IMR-90 (cell line): Measurements from ENCODE around the gene SLC44A1. TPM values are rescaled to one million over a fixed set of nuclear protein-coding genes. Genes with fewer than 3 reads are reported as not detected.

Experiments
- ATAC-seq: fragments of 200-7000 bp; cut with Tn5 transposase; 2 replicates; pipeline ENCODE4 v1.9.1; 2020; ENCODE audit warnings: low read depth, mild to moderate bottlenecking, moderate library complexity
- BruUV-seq: library from RNA; stranded (reverse); fragments of 400-500 nt; replicated peaks from 2 replicates; lab custom pipeline; 2021; lab: Mats Ljungman, UMichigan
- CTCF ChIA-PET: fragments of 300-600 bp; formaldehyde crosslinking; extraction: SDS; loops from one replicate; lab custom pipeline; 2021; ENCODE audit warnings: antibody characterized with exemption; lab: Yijun Ruan, JAX
- POLR2A ChIA-PET: fragments of 300-600 bp; sonication (Branson Sonifier 250); formaldehyde crosslinking; loops from one replicate; lab custom pipeline; 2022; ENCODE audit warnings: antibody characterized with exemption; ENCODE audit not compliant: unreplicated experiment; lab: Charles Lee
- DNase-seq: peaks from one replicate; pipeline ENCODE4 v3.0.0; 2013
- H2AFZ ChIP-seq: replicated peaks from 2 replicates; pipeline ENCODE3; 2013; ENCODE audit warnings: low read length, mild to moderate bottlenecking; ENCODE audit not compliant: poor library complexity
- H2AK5ac ChIP-seq: 2 replicates; pipeline ENCODE4 v1.6.1; 2013; ENCODE audit warnings: low read depth, low read length, inconsistent platforms
- H2AK9ac ChIP-seq: replicated peaks from 2 replicates; pipeline ENCODE3; 2013; ENCODE audit warnings: mild to moderate bottlenecking, low read depth, low read length, moderate library complexity; ENCODE audit not compliant: poor library complexity
- H2BK120ac ChIP-seq: 2 replicates; pipeline ENCODE4 v1.6.1; 2013; ENCODE audit warnings: low read depth, low read length, inconsistent platforms
- H2BK15ac ChIP-seq: 3 replicates; pipeline ENCODE4 v1.6.1; 2013; ENCODE audit warnings: low read depth, low read length, inconsistent platforms
- H2BK20ac ChIP-seq: 2 replicates; pipeline ENCODE4 v1.6.1; 2013; ENCODE audit warnings: low read depth, mild to moderate bottlenecking, inconsistent platforms, low read length, moderate library complexity
- H2BK5ac ChIP-seq: 2 replicates; pipeline ENCODE4 v1.6.1; 2013; ENCODE audit warnings: mild to moderate bottlenecking, low read depth, low read length, inconsistent platforms; ENCODE audit not compliant: poor library complexity, severe bottlenecking
- H3K14ac ChIP-seq: replicated peaks from 2 replicates; pipeline ENCODE4 v1.6.1; 2013; ENCODE audit warnings: low read depth, low read length, inconsistent platforms
- H3K18ac ChIP-seq: 2 replicates; pipeline ENCODE4 v1.6.1; 2013; ENCODE audit warnings: low read depth, low read length, control low read depth
- H3K23ac ChIP-seq: 2 replicates; pipeline ENCODE4 v1.6.1; 2013; ENCODE audit warnings: low read depth, low read length, inconsistent platforms
- H3K27ac ChIP-seq: 2 replicates; pipeline ENCODE4 v1.5.1; 2013; ENCODE audit warnings: mild to moderate bottlenecking, control low read depth, low read length; ENCODE audit not compliant: insufficient read depth
- H3K27me3 ChIP-seq: 2 replicates; pipeline ENCODE4 v1.6.1; 2013; ENCODE audit warnings: low read length; ENCODE audit not compliant: control insufficient read depth, insufficient read depth
- H3K36me3 ChIP-seq: 2 replicates; pipeline ENCODE4 v1.6.1; 2013; ENCODE audit warnings: low read length, mixed read lengths; ENCODE audit not compliant: control insufficient read depth, insufficient read depth
- H3K4ac ChIP-seq: 2 replicates; pipeline ENCODE4 v1.6.1; 2013; ENCODE audit warnings: low read depth, low read length, inconsistent platforms
- H3K4me1 ChIP-seq: 2 replicates; pipeline ENCODE4 v1.6.1; 2013; ENCODE audit warnings: low read length, mixed read lengths; ENCODE audit not compliant: control insufficient read depth, insufficient read depth
- H3K4me2 ChIP-seq: 2 replicates; pipeline ENCODE4 v1.6.1; 2013; ENCODE audit warnings: low read depth, mild to moderate bottlenecking, control low read depth, low read length, moderate library complexity
- H3K4me3 ChIP-seq: 2 replicates; pipeline ENCODE4 v1.5.1; 2013; ENCODE audit warnings: low read depth, mild to moderate bottlenecking, control low read depth, low read length, moderate library complexity; ENCODE audit not compliant: insufficient read depth
- H3K56ac ChIP-seq: 2 replicates; pipeline ENCODE4 v1.6.1; 2013; ENCODE audit warnings: low read length, inconsistent platforms; ENCODE audit not compliant: insufficient read depth; ENCODE audit errors: extremely low read depth
- H3K79me1 ChIP-seq, 2 experiments: 2 replicates each; pipeline ENCODE4 v1.6.1; 2013; ENCODE audit warnings: low read length in 2 of 2, inconsistent platforms in 1 of 2, low read depth in 1 of 2
- H3K9ac ChIP-seq: 2 replicates; pipeline ENCODE4 v1.6.1; 2013; ENCODE audit warnings: low read depth, low read length, control low read depth
- H3K9me1 ChIP-seq: 2 replicates; pipeline ENCODE4 v1.6.1; 2013; ENCODE audit warnings: low read length, inconsistent platforms; ENCODE audit not compliant: insufficient read depth
- H3K9me3 ChIP-seq: 2 replicates; pipeline ENCODE4 v1.6.1; 2013; ENCODE audit warnings: low read length; ENCODE audit not compliant: control insufficient read depth, insufficient read depth
- H4K20me1 ChIP-seq: 2 replicates; pipeline ENCODE4 v1.6.1; 2013; ENCODE audit warnings: low read length, inconsistent platforms; ENCODE audit not compliant: insufficient read depth
- H4K5ac ChIP-seq: 2 replicates; pipeline ENCODE4 v1.6.1; 2013; ENCODE audit warnings: mild to moderate bottlenecking, low read depth, low read length, control low read depth
- H4K8ac ChIP-seq, 2 experiments: 2 replicates each; pipeline ENCODE4 v1.6.1; 2013; ENCODE audit warnings: low read depth in 2 of 2, low read length in 2 of 2, control low read depth in 1 of 2, inconsistent platforms in 1 of 2
- H4K91ac ChIP-seq: 2 replicates; pipeline ENCODE4 v1.6.1; 2013; ENCODE audit warnings: low read depth, low read length, inconsistent platforms; ENCODE audit not compliant: insufficient read depth
- BHLHE40 ChIP-seq: fragments of 150-350 bp; IDR thresholded peaks from 2 replicates; pipeline ENCODE4 v1.6.1; 2016; ENCODE audit warnings: mild to moderate bottlenecking, low read depth, low read length
- CTCF ChIP-seq: conservative IDR thresholded peaks from 2 replicates; pipeline ENCODE4 v1.5.1; 2012; ENCODE audit warnings: mild to moderate bottlenecking, low read depth, low read length, improper control_type of control experiment
- ELK1 ChIP-seq: fragments of 150-350 bp; IDR thresholded peaks from 2 replicates; pipeline ENCODE4 v1.6.1; 2016; ENCODE audit warnings: low read depth, mild to moderate bottlenecking, low read length, moderate library complexity, borderline replicate concordance
- FOS ChIP-seq: fragments of 150-350 bp; IDR thresholded peaks from 2 replicates; pipeline ENCODE4 v1.6.1; 2016; ENCODE audit warnings: low read depth, low read length
- MAZ ChIP-seq: IDR thresholded peaks from 2 replicates; pipeline ENCODE4 v1.6.1; 2012; ENCODE audit warnings: low read depth, mild to moderate bottlenecking, low read length, improper control_type of control experiment, moderate library complexity, borderline replicate concordance
- MXI1 ChIP-seq: IDR thresholded peaks from 2 replicates; pipeline ENCODE4 v1.6.1; 2012; ENCODE audit warnings: low read depth, mild to moderate bottlenecking, low read length, moderate library complexity, borderline replicate concordance
- NFE2L2 ChIP-seq: fragments of 150-350 bp; IDR thresholded peaks from 2 replicates; pipeline ENCODE4 v1.6.1; 2016; ENCODE audit warnings: low read depth, mild to moderate bottlenecking, low read length
- POLR2A ChIP-seq: IDR thresholded peaks from 2 replicates; pipeline ENCODE4 v1.6.1; 2012; ENCODE audit warnings: mild to moderate bottlenecking, low read depth, low read length
- RAD21 ChIP-seq: IDR thresholded peaks from 2 replicates; pipeline ENCODE4 v1.6.1; 2012; ENCODE audit warnings: low read length, improper control_type of control experiment
- RCOR1 ChIP-seq: IDR thresholded peaks from 2 replicates; pipeline ENCODE4 v1.6.1; 2012; ENCODE audit warnings: mild to moderate bottlenecking, low read length, improper control_type of control experiment; ENCODE audit not compliant: insufficient replicate concordance
- RFX5 ChIP-seq: IDR thresholded peaks from 2 replicates; pipeline ENCODE4 v1.8.0; 2012; ENCODE audit warnings: low read depth, mild to moderate bottlenecking, low read length, moderate library complexity
- USF2 ChIP-seq: fragments of 150-350 bp; IDR thresholded peaks from 2 replicates; pipeline ENCODE4 v1.6.1; 2017; ENCODE audit warnings: mild to moderate bottlenecking, antibody characterized with exemption, low read length, low read depth
- WGBS, 2 experiments: methylation state at CpG; one replicate each; pipeline versions ENCODE4 v1.1.5 to v1.1.7; 2013; ENCODE audit warnings: missing lambda C conversion rate in 2 of 2; ENCODE audit not compliant: insufficient read length in 1 of 2; ENCODE audit errors: extremely low coverage in 2 of 2; 5-methylcytosine and 5-hydroxymethylcytosine counted together
- dilution Hi-C: fragments of 300-500 bp; cut with HindIII; formaldehyde crosslinking; loops from one replicate; pipeline ENCODE4 v1.14.3; 2018; ENCODE audit warnings: low sequenced_read_pairs; ENCODE audit not compliant: unreplicated experiment
- in situ Hi-C: fragments of 300-500 bp; cut with MboI; formaldehyde crosslinking; loops from 3 replicates; pipeline ENCODE4 v1.14.3; 2019; ENCODE audit warnings: low sequenced_read_pairs, inconsistent platforms, mixed read lengths
- intact Hi-C: fragments of 100-400 bp; cut with micrococcal nuclease; formaldehyde crosslinking; loops from 2 replicates; pipeline ENCODE4 v1.10.0; 2022
- polyA plus RNA-seq, 3 experiments: library from polyadenylated mRNA; depleted of rRNA; stranded (reverse); fragments of >200 nt; gene quantifications; 2 replicates each; pipeline ENCODE4 v1.2.3, GENCODE V29; 2012; ENCODE audit warnings: low replicate concordance in 1 of 3
- total RNA-seq: library from RNA; depleted of rRNA; stranded (reverse); fragments of >200 nt; gene quantifications from 2 replicates; pipeline ENCODE4 v1.2.3, GENCODE V29; 2012

The SLC44A1 gene
- total and polyA plus RNA-seq, 2 of the 4 experiments (the other 2 are of a cell fraction): 5.2 to 21.7 TPM

- Histone ChIP-seq H2AK9ac (no peak overlapping the region), H2AK5ac (no peak overlapping the region), H2BK15ac (no peak overlapping the region), H4K91ac (no peak overlapping the region), H3K27me3 (no peaks in the 10 kb centered on the region), H4K20me1 (no peaks in the 10 kb centered on the region), H4K5ac (no peak overlapping the region), H3K56ac (no peak overlapping the region), H2BK5ac (no peak overlapping the region), H3K4me3 (no peak overlapping the region), H3K9ac (no peak overlapping the region), H3K4me1 (0 out of 2 replicates have a peak, but pooled peaks cover 2% of the 10 kb centered on the region), H3K27ac (no peak overlapping the region), H3K18ac (no peak overlapping the region), H4K8ac (no peak overlapping the region), H2BK120ac (no peak overlapping the region), H3K36me3 (peaks cover 10% of the 10 kb centered on the region; the same call in 1 of the 2 replicates), H3K23ac (no peak overlapping the region), H3K4me2 (no peak overlapping the region), H3K14ac (no peak overlapping the region), H2AFZ (no peak overlapping the region), H3K9me1 (peaks cover 4% of the 10 kb centered on the region; the same call in 1 of the 2 replicates), H3K4ac (no peak overlapping the region), H3K9me3 (no peaks in the 10 kb centered on the region), H3K79me1 (no peaks in the 10 kb centered on the region), H2BK20ac (no peak overlapping the region)
- ChIA-PET POLR2A (no interaction called here), CTCF (no interaction called here)
- dilution Hi-C loops: no loop called here
- WGBS, 2 experiments: no CpG with 5 or more reads among the region's 4 CpGs
- no peak for TF ChIP-seq MXI1
- no peak for TF ChIP-seq RAD21
- TF ChIP-seq NFE2L2: no peak
- TF ChIP-seq FOS: no peak
- no peak for TF ChIP-seq RFX5
- no peak for TF ChIP-seq POLR2A
- TF ChIP-seq RCOR1: no peak
- TF ChIP-seq ELK1: no peak
- no peak for TF ChIP-seq CTCF
- no peak for TF ChIP-seq MAZ
- TF ChIP-seq BHLHE40: no peak
- TF ChIP-seq USF2: no peak
- DNase-seq (no peak), ATAC-seq (no peak)
- in situ Hi-C loops: no loop called here
- intact Hi-C loops: no loop called here
- BruUV-seq: no TSS peak
Measured at GRCh38 chr9:105362470-105362869, 118.0 kb downstream of the SLC44A1 start.
